NOMO-1 (cell line): Measurements from ENCODE around the gene FCER2.

Experiments used
- DNase-seq, 2 experiments: peaks; one replicate each; lab custom pipeline; 2025; ENCODE audit not compliant: unreplicated experiment in 2 of 2; lab: John Stamatoyannopoulos, UW

FCER2 gene

DNA sequence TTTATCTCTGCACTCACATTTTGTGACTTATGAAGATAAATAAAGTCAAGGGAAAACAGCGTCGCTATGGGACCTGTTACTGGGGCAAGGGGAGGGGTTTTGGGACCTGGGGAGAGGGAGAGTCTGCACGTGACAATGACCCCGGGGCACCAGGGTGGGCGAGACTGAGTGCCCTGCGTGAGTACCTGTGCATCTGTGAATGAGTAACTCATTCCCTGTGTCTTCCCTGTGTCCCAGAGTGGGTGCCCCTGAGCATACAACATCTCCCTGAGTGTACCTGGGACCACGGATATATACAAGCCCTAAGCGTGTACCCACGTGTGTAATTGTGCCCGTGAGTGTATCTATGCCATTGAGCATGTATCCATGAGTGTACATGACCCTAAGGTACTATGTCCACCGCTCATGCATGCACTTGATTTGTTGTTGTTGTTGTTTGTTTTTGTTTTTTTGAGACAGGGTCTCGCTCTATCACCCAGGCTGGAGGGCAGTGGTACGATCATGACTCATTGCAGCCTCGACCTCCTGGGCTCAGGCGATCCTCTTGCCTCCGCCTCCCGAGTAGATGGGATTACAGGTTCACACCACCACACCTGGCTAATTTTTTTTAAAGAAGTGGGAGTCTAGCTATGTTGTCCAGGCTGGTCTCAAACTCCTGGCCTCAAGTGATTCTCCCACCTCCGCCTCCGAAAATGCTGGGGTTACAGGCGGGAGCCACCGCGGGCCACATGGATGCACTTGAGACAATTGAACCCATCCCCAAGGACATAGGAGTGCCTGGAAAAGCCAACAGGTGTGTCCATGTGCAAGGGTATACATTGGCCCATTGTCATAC, 21.9 kb downstream of the FCER2 start:
- DNase-seq, result no peak

GRCh38 chr19:7678971-7679751, 22.8 kb downstream of the FCER2 start:
- DNase-seq, result peak; percentile 14 to 25

DNA sequence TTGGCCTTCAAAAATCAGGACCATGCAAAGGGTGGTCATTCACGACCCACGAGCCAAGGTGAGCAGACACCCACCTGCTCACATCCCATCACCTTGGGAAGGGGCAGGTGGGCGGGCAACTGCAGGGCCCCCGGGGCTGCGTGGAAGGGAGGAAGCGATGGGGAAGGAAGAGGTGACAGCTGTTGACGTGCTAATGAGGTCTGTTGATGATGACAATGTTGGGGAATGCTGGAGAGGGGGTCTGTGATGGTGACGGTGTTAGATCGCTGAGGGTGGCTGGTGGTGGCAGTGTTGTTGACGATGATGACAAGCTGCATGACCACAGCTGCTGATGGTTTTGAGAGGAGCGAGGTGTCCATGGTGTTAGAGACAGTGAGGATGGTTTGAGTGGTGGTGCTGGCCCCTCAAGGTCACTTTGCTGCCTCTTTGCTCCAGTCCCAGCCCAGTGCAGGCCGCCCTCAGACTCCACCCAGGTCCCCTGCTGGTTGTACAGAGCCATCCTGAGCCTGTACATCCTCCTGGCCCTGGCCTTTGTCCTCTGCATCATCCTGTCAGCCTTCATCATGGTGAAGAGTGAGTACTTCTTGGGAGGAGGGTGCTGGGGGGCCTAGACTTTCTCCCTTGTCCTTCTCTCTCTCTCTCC, 24.1 kb downstream of the FCER2 start:
- peak; percentile 29 to 39 for DNase-seq

- peak; percentile 51 to 59 for DNase-seq
Observed at GRCh38 chr19:7676854-7677253, 25.1 kb downstream of the FCER2 start, which contains the start of gene MCEMP1. Gene MCEMP1, plus strand, starts transcription at chr19:7677090. Its CDS starts 31 bp downstream, at chr19:7677121.

DNA sequence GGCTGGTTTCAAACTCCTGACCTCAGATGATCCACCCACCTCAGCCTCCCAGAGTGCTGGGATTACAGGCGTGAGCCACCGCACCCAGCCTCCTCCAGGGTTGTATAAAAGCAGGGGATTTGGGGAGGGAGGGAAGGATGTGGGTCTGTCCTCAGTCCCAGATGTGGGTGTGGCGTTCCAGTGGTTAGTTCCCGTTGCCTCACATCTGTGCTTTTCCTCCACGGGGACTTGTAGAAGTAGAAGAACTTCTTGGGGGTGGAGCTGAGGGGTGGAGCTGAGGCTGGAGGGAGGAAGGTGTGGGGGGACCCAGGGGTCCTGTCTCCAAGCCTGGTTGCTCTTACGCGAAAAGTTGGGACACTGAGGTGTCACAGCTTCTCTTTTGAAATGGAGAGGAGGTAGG, 25.6 kb downstream of the FCER2 start:
- DNase-seq, result peak; percentile 47 to 60

DNA sequence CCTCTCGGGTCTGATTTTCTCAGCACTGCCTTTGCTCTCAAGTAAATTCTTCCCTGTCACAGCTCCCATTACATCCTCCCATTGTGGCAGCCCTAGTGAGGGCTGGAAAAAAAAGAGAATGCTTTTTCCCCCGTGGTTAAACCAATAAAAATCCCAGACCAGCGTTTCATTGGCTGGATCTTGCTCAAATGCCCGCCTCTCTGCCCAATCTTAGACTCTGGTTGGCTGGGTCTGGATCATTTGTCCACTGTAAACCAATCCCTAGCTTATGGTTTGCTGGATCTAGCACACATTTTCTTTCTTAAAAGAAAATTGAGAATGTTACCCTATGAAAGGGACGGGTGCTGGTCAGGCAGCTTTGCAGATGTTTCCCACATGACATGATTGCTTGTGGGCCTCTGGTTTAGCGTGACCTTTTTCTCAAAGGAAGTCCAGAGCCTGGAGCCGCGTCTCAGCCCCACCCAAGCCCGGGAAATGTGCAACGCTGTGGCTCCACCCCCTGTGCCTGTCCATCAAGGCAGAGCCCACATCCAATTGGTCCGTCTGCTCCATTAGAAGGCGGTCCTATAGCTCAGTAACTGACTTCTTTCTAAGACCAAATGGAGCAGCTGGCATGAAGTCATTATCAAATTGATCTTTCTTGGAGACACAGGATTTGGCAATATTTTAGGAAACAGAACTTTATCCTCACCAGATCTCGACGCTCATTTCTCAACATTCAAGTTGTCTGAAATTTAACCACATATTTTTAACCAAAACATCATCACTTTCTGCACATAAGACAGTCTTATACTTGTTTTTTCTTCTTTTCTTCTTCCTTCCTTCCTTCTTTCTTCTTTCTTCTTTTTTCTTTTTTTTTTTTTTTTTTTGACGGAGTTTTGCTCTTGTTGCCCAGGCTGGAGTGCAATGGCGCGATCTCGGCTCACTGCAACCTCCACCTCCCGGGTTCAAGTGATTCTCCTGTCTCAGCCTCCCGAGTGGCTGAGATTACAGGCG, 27.6 kb downstream of the FCER2 start:
- DNase-seq, result peak; percentile 90 to 96

GRCh38 chr19:7672522-7672921, 29.4 kb downstream of the FCER2 start:
- no peak for DNase-seq

DNA sequence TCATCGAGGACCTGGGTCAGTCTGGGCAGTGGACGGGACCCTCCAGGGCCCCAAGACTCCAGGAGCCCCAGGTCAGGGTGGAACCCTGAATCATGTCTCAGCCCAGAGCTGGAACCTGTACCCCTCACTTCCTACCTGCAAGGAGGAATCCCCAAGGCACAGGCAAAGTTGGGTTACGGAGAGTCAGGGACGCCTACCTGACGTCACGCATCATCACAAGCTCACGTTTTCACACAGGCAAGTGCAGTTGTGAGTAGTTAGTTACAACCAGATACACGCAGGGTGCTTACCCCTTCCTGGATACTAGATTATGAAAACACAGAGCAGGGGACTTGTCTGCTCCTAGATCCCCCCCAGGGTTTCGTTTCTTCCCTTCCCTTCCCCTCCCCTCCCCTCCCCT, 31.1 kb downstream of the FCER2 start:
- no peak for DNase-seq

DNA sequence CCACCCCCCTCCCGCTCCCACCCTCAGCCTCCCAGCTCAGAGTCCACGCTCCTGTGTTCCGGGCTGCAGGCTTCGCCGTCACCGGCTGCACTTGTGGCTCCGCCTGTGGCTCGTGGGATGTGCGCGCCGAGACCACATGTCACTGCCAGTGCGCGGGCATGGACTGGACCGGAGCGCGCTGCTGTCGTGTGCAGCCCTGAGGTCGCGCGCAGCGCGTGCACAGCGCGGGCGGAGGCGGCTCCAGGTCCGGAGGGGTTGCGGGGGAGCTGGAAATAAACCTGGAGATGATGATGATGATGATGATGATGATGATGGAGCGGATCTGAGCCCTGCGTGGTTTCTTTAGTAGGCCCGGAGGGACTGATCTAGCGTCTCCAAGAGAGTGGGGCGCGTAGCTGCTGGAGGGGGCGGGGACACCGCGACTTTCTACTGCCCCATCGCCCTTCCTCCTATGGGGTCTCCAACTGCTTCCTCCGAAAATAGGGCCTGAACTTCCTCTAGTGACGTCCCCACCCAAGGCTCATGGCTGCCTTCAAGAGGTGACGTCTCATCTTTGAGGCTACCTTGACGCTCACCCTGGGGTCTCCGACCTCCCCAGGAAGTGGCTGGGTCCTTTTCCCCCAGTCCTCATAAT, 31.7 kb downstream of the FCER2 start:
- peak in 1 of 2 experiments; percentile 15 for DNase-seq

DNA sequence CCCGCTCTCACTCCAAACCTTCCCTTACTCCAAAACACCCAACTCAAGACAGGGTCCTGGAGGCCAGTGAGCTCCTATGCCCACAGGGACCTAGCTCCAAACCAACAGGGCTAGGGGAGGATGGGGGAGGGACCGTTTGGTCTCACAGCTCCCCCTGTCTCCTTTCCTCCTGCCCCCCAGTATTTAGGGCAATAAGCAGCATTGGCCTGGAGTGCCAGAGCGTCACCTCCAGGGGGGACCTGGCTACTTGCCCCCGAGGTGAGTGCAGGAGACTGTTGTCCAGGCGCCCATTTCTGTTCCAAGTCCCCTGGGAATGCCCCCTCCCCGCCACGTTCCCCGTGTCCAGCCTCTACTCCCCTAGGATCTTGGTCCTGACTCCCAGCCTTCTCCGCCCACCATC, 32.3 kb downstream of the FCER2 start:
- DNase-seq, result no peak

DNA sequence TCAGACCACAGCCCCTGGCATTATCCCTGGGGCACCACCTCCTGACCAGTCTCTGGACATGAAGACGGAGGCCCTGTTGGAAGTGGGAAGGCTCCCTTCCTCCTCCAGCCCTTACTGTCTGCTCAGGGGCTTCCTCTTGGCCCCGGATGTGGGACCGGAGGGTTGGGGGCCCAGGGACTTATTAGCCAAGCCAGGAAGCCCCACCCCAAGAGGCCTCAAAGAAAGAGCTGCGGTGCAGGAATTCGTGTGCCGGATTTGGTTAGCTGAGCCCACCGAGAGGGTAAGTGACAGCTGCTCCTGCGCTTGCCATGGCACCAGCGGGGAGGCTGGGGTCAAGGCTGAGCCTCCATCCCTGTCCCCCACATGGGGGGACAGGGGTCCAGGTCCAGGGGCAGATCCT, 33.1 kb downstream of the FCER2 start, which contains the start of gene RETN:
Gene RETN, plus strand, starts transcription at position 208 of the 400 bp plus-strand sequence. CDS start 278 bp downstream, outside the sequence.
- DNase-seq, result peak in 1 of 2 experiments; percentile 14

GRCh38 chr19:7665076-7665475, 36.9 kb downstream of the FCER2 start:
- no peak for DNase-seq

GRCh38 chr19:7663706-7664105, 38.2 kb downstream of the FCER2 start:
- no peak for DNase-seq

GRCh38 chr19:7662657-7663056, 39.3 kb downstream of the FCER2 start:
- DNase-seq, result no peak

DNA sequence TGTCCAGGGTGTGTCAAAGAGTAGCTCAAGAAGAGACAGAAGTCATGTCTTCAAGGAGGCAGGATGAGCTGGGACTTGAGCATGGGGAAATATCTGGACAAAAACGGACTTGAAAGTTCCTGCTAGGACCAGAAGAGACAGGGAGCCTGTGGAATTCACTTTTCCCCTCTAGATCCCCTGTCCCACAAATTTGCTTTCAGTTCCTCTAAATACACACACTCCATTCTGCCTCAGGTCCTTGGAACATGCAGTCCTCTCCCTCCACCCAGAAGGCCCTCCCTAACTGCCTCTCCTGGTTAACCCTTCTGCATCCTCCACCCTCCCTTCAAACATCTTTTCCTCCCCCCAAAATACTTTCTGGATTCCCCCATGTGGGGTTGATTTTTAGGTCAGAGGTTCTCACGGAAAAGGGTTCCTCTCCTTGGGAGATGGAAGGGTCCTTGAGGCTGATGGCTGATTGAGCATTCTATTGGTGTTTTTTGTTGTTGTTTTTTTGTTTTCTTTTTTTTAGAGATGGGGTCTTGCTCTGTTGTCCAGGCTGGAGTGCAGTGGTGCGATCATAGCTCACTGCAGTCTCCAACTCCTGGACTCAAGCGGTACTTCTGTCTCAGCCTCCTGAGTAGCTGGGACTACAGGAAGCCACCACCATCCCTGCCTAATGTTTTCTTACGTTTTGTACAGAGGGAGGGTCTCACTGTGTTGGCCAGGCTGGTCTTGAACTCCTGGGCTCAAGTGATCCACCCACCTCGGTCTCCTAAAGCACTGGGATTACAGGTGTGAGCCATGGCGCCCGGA, 40.0 kb downstream of the FCER2 start:
- no peak for DNase-seq

GRCh38 chr19:7658219-7658686, 43.7 kb downstream of the FCER2 start:
- peak in 1 of 2 experiments; percentile 48 for DNase-seq

DNA sequence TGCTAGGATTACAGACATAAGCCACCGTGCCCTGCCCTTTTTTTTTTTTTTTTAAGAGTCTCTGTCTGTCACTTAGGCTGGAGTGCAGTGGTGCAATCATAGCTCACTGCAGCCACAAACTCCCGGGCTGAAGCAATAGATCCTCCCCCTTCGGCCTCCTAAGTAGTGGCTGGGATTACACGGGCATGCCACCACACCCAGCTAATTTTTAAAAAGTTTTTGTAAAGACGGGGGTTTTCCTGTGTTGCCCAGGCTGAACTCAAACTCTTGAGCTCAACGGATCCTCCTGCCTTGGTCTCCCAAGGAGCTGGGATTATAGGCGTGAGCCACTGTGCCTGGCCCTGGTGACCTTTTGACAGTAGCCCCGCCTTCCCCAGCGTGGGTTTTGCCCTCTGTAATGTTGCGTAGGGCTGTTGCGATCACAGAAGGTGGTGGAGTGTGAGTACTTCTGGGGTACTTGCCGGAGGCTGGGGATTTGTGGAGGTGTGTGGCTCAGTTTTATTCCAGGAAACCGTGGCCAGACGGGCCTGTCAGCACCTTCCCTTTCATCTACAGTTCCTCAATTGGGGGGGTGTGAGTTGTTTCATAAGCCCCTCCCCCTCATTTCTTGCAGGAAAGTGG, 44.7 kb downstream of the FCER2 start:
- peak; percentile 86 to 91 for DNase-seq

- peak; percentile 86 to 93 for DNase-seq
Observed at GRCh38 chr19:7655581-7655980, 46.4 kb downstream of the FCER2 start.
